Vagina (tissue), 2 donors: ENCODE results near the gene FOXK1.

Experiments
- POLR2A ChIP-seq, 2 donors: fragments of 450-650 bp; IDR thresholded peaks; one replicate each; pipeline ENCODE4 v1.6.1; 2017; ENCODE audit warnings: antibody characterized with exemption in 2 of 2, mild to moderate bottlenecking in 2 of 2, moderate library complexity in 2 of 2
- POLR2AphosphoS5 ChIP-seq, 2 donors: sonication (generic); formaldehyde crosslinking; IDR thresholded peaks; one replicate each; pipeline ENCODE4 v1.9.0; 2017; ENCODE audit warnings: antibody characterized with exemption in 2 of 2, mild to moderate bottlenecking in 2 of 2, low read depth in 1 of 2; ENCODE audit not compliant: insufficient read depth in 1 of 2
- TF ChIP-seq, protein P1 (sequence below), 3 experiments: fragments of 450-650 bp in 2 of 3; fragments of 200-600 bp in 1 of 3; sonication (generic) in 1 of 3; IDR thresholded peaks; one replicate each; pipeline ENCODE4 v1.5.1; 2017 to 2019; ENCODE audit warnings: antibody characterized with exemption in 3 of 3, mild to moderate bottlenecking in 2 of 3, moderate library complexity in 2 of 3

DNA sequence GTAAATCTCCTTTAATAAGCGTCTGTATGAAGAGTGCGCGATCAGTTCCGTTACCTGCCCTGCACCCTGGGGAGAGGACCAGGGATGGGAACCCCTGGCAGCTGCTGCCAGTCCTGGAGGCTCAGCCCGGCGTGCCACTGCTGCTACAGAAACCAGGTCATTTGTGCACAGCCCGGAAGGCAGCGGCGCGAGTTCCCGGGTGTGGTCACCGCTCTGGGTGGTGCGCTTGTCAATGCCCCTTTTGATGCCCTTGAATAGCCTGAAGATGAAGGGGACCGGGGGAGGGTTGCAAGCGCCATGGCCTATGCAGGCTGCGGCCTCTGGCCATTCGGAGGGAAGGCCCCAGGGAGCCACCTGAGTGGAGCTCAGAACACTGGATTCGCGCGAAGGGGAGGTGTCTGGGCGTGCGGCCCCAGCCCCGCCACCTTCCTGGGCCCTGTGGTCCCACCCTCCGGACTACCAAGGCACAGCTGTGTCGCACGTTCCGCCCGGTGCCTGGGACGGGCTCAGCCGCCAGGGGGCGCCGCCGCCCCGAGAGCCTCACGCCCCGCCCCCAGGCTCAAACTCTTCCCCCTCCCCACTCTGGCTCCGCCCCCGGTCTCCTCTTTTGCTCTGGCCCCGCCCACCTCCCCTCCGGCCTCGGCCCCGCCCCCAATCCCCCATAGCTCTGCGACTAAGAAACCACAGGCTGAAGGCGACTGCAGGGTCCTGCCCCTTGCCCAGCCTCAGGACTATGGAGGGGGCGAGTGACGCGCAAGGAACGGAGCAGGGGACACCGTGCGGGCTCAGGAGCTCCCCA lies 109.8 kb downstream of the FOXK1 start:
- TF ChIP-seq, protein P1, sequence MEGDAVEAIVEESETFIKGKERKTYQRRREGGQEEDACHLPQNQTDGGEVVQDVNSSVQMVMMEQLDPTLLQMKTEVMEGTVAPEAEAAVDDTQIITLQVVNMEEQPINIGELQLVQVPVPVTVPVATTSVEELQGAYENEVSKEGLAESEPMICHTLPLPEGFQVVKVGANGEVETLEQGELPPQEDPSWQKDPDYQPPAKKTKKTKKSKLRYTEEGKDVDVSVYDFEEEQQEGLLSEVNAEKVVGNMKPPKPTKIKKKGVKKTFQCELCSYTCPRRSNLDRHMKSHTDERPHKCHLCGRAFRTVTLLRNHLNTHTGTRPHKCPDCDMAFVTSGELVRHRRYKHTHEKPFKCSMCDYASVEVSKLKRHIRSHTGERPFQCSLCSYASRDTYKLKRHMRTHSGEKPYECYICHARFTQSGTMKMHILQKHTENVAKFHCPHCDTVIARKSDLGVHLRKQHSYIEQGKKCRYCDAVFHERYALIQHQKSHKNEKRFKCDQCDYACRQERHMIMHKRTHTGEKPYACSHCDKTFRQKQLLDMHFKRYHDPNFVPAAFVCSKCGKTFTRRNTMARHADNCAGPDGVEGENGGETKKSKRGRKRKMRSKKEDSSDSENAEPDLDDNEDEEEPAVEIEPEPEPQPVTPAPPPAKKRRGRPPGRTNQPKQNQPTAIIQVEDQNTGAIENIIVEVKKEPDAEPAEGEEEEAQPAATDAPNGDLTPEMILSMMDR (IDR thresholded peaks at IDR 0.05): peak in 2 of 3 experiments; percentile 20 to 78
- TF ChIP-seq POLR2A (IDR thresholded peaks at IDR 0.05) (no peak), POLR2AphosphoS5 (IDR thresholded peaks at IDR 0.05; ENCODE audit: insufficient read depth in 1 of 2, low read depth in 1 of 2) (no peak)
